Natural killer cell (primary cell): ENCODE measurements around the gene PER1. TPM values are rescaled to one million over a fixed set of nuclear protein-coding genes. Genes with fewer than 3 reads are reported as not detected.

Experiments used
- ATAC-seq, 3 donors: fragments of 150-1000 bp in 2 of 3; fragments of 200-7000 bp in 1 of 3; cut with Tn5 transposase; 1 replicate in 1 of 3; 2 replicates in 2 of 3; pipeline ENCODE4 v1.10.0; 2021; ENCODE audit warnings: mild to moderate bottlenecking in 2 of 3, moderate library complexity in 2 of 3
- DNase-seq, 2 donors: peaks; one replicate each; pipeline versions ENCODE4 v3.0.0 to v3.0.0-alpha.2; 2013 to 2021; ENCODE audit warnings: mixed read lengths in 1 of 2
- H3K27ac ChIP-seq: one replicate; pipeline ENCODE4 v1.5.1; 2013; ENCODE audit warnings: mild to moderate bottlenecking, low read length
- H3K27me3 ChIP-seq: one replicate; pipeline ENCODE4 v1.6.1; 2013; ENCODE audit warnings: low read length; ENCODE audit not compliant: control insufficient read depth, insufficient read depth
- H3K36me3 ChIP-seq: one replicate; pipeline ENCODE4 v1.6.1; 2013; ENCODE audit warnings: low read length; ENCODE audit not compliant: control insufficient read depth, insufficient read depth
- H3K4me1 ChIP-seq: one replicate; pipeline ENCODE4 v1.6.1; 2013; ENCODE audit warnings: low read length; ENCODE audit not compliant: control insufficient read depth, insufficient read depth
- H3K4me3 ChIP-seq: one replicate; pipeline ENCODE4 v1.5.1; 2013; ENCODE audit warnings: low read length
- H3K9me3 ChIP-seq: one replicate; pipeline ENCODE4 v1.6.1; 2013; ENCODE audit warnings: low read length; ENCODE audit not compliant: control insufficient read depth, insufficient read depth
- H3K27ac Mint-ChIP-seq, 2 donors: one replicate each; pipeline ENCODE4 v1.8.0; 2022; ENCODE audit warnings: mild to moderate bottlenecking in 2 of 2, mixed read lengths in 2 of 2, moderate library complexity in 1 of 2
- H3K27me3 Mint-ChIP-seq, 2 donors: one replicate each; pipeline ENCODE4 v1.8.0; 2022; ENCODE audit warnings: low read depth in 2 of 2, mixed read lengths in 2 of 2
- H3K36me3 Mint-ChIP-seq: one replicate; pipeline ENCODE4 v1.8.0; 2022; ENCODE audit warnings: mixed read lengths
- H3K4me1 Mint-ChIP-seq, 2 donors: one replicate each; pipeline ENCODE4 v1.8.0; 2022; ENCODE audit warnings: mixed read lengths in 2 of 2
- H3K4me3 Mint-ChIP-seq: one replicate; pipeline ENCODE4 v1.8.0; 2022; ENCODE audit warnings: mild to moderate bottlenecking, moderate library complexity, mixed read lengths
- H3K9me3 Mint-ChIP-seq, 2 donors: one replicate each; pipeline ENCODE4 v1.8.0; 2022; ENCODE audit warnings: mixed read lengths in 2 of 2
- CTCF ChIP-seq: fragments of 200-600 bp; IDR thresholded peaks from one replicate; pipeline ENCODE4 v1.8.0; 2022; ENCODE audit warnings: antibody characterized with exemption
- WGBS: methylation state at CpG from one replicate; pipeline ENCODE4 v1.1.7; 2013; ENCODE audit warnings: missing lambda C conversion rate; ENCODE audit not compliant: insufficient coverage; 5-methylcytosine and 5-hydroxymethylcytosine counted together
- intact Hi-C: fragments of 100-400 bp; cut with micrococcal nuclease; formaldehyde crosslinking; loops from one replicate; pipeline ENCODE4 v1.14.2; 2022
- total RNA-seq, 4 donors: library from RNA; stranded (reverse); fragments of 120-200 nt in 1 of 4; gene quantifications; one replicate each; pipeline versions ENCODE4 v1.2.3 to v1.2.4, GENCODE V29; 2013 to 2022

The PER1 gene
- total RNA-seq, 3 donors from 2014 or later (not counting 1 experiment from before 2014, with no cell fraction given): 636 to 1,422 (median 923) TPM

- no peak for TF ChIP-seq CTCF
- WGBS: 44% methylated on average over 9 of the region's 9 CpGs
- intact Hi-C loops: loop anchor here (10.0 kb wide), 1 partner anchor 694 kb away; no protein-coding TSS in a partner anchor
- peaks cover 10% of the 10 kb centered on the region for H3K4me1 ChIP-seq
- no peaks in the 10 kb centered on the region for H3K36me3 ChIP-seq
- H3K9me3 Mint-ChIP-seq: no peaks in the 10 kb centered on the region
- no peak overlapping the region for H3K27ac ChIP-seq
- H3K4me1 Mint-ChIP-seq: peaks cover 4% of the 10 kb centered on the region in 2 donors
- ATAC-seq (no peak), DNase-seq (no peak)
- H3K4me3 ChIP-seq: no peak overlapping the region
- no peak overlapping the region for H3K27ac Mint-ChIP-seq
- peaks cover 23 to 38% of the 10 kb centered on the region in 2 donors for H3K27me3 Mint-ChIP-seq
- no peak overlapping the region for H3K4me3 Mint-ChIP-seq
- no peaks in the 10 kb centered on the region for H3K27me3 ChIP-seq
- no peaks in the 10 kb centered on the region for H3K36me3 Mint-ChIP-seq
- no peaks in the 10 kb centered on the region for H3K9me3 ChIP-seq
Observed at GRCh38 chr17:8091033-8091687, 61.0 kb downstream of the PER1 start.

Other genes starting within 250 kb of the PER1 start
- 1 to 10 TPM; 3.6 to 5.9 (median 4.7) TPM for gene RNF227, start 236.1 kb downstream of the PER1 start, total RNA-seq
- gene KCNAB3, start 222.5 kb downstream of the PER1 start, total RNA-seq: 10 to 100 TPM in 1 of 3 donors, 1 to 10 TPM in 2; 7.9 to 11.7 (median 9.3) TPM
- gene TRAPPC1, start 220.5 kb downstream of the PER1 start, total RNA-seq: 100 to 1,000 TPM; 122 to 144 (median 135) TPM
- 10 to 100 TPM; 36.3 to 49.8 (median 45.2) TPM for gene CNTROB, start 220.2 kb downstream of the PER1 start, total RNA-seq
- not detected for gene GUCY2D, start 149.8 kb downstream of the PER1 start, total RNA-seq
- not detected for gene ALOX15B, start 113.3 kb downstream of the PER1 start, total RNA-seq
- under 1 TPM; 0.29 to 0.58 (median 0.56) TPM for gene ALOX12B, start 64.7 kb downstream of the PER1 start, total RNA-seq
- gene ALOXE3, start 33.9 kb downstream of the PER1 start, total RNA-seq: not detected
- gene HES7, start 28.3 kb downstream of the PER1 start, total RNA-seq: under 1 TPM; 0.50 to 0.77 (median 0.61) TPM
- 100 to 1,000 TPM; 191 to 315 (median 234) TPM for gene VAMP2, start 10.5 kb upstream of the PER1 start, total RNA-seq
- gene TMEM107, start 24.0 kb upstream of the PER1 start, total RNA-seq: 100 to 1,000 TPM in 1 of 3 donors, 10 to 100 TPM in 2; 48.9 to 101 (median 96.1) TPM
- 10 to 100 TPM; 10.2 to 15.6 (median 11.6) TPM for gene BORCS6, start 37.8 kb upstream of the PER1 start, total RNA-seq
- 1 to 10 TPM; 2.1 to 4.8 (median 4.1) TPM for gene AURKB, start 58.2 kb upstream of the PER1 start, total RNA-seq
- gene CTC1, start 95.7 kb upstream of the PER1 start, total RNA-seq: 100 to 1,000 TPM; 192 to 251 (median 237) TPM
- gene PFAS, start 96.9 kb upstream of the PER1 start, total RNA-seq: 10 to 100 TPM; 23.6 to 30.0 (median 24.0) TPM
- 10 to 100 TPM; 34.4 to 51.5 (median 44.6) TPM for gene RANGRF, start 136.3 kb upstream of the PER1 start, total RNA-seq
- 10 to 100 TPM; 10.7 to 17.5 (median 16.8) TPM for gene SLC25A35, start 143.0 kb upstream of the PER1 start, total RNA-seq
- not detected for gene ARHGEF15, start 157.8 kb upstream of the PER1 start, total RNA-seq
- not detected for gene ODF4, start 187.4 kb upstream of the PER1 start, total RNA-seq
- gene RPL26, start 230.8 kb upstream of the PER1 start, total RNA-seq: 1,000 to 10,000 TPM; 1,481 to 1,796 (median 1,628) TPM
- 1 to 10 TPM in 1 of 3 donors, under 1 TPM in 2; 0.35 to 1.1 (median 0.52) TPM for gene RNF222, start 245.4 kb upstream of the PER1 start, total RNA-seq